ENCODE results near the gene RANBP3. TPM values are rescaled to one million over a fixed set of nuclear protein-coding genes. Genes with fewer than 3 reads are reported as not detected.

Gene RANBP3
- polyA plus RNA-seq, 1 of the 3 experiments (the other 2 are of a cell fraction) = 84.0 TPM

DNA sequence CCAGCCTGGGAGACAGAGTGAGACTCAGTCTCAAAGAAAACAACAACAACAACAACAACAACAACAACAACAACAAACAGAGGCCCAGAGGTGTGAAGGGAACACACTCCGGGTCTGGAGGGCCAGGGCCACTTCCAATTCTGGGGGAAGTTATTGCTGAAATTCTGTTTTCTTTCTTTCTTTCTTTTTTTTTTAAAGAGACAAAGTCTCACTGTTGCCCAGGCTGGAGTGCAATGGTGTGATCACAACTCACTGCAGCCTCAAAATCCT lies 67.4 kb downstream of the RANBP3 start:
- no peaks in the 10 kb centered on the region for H4K20me1 ChIP-seq (ENCODE audit: insufficient read depth)
- ChIA-PET POLR2A (no interaction called here), CTCF (no interaction called here)
- H3K4me1 ChIP-seq (ENCODE audit: control insufficient read depth in 1 of 2, insufficient read depth in 2 of 2, low read depth in 1 of 2, low read length in 1 of 2) = peaks cover 4 to 5% of the 10 kb centered on the region in 2 experiments; a peak in 2 of 4 replicates
- H3K36me3 ChIP-seq (replicated peaks in 1 of 2; ENCODE audit: control insufficient read depth in 1 of 2, insufficient read depth in 2 of 2, low read length in 1 of 2) = peaks cover 4 to 8% of the 10 kb centered on the region in 2 experiments
- no peaks in the 10 kb centered on the region for H3K9me2 ChIP-seq
- no peaks in the 10 kb centered on the region for H3F3A ChIP-seq (replicated peaks; ENCODE audit: insufficient read depth)
- H3K4me2 ChIP-seq = no peak overlapping the region
- DNase-seq = no peak
- H3K79me2 ChIP-seq (ENCODE audit: insufficient read depth) = peaks cover 9% of the 10 kb centered on the region; the same call in 1 of the 2 replicates
- no peaks in the 10 kb centered on the region for H3K9me3 ChIP-seq
- no peaks in the 10 kb centered on the region for H3K27me3 ChIP-seq (ENCODE audit: insufficient read depth)
- H3K27ac ChIP-seq (ENCODE audit: low read depth in 2 of 2, low read length in 1 of 2) = no peak overlapping the region
- WGBS (ENCODE audit: low lambda C conversion rate) = 95% methylated on average over 1 of the region's 1 CpG
- H2AFZ ChIP-seq (ENCODE audit: low read depth) = no peak overlapping the region
- no peak overlapping the region for H3K9ac ChIP-seq
- TF ChIP-seq MEF2A (IDR thresholded peaks at IDR 0.05; ENCODE audit: borderline replicate concordance, low read depth) = no peak
- no peak for TF ChIP-seq RFX5 (IDR thresholded peaks at IDR 0.05; ENCODE audit: low read length)
- no peak for TF ChIP-seq REST (IDR thresholded peaks at IDR 0.05; ENCODE audit: low read depth, low read length)
- no peak for TF ChIP-seq FOSL2 (IDR thresholded peaks at IDR 0.05; ENCODE audit: borderline replicate concordance, low read depth)
- no peak for TF ChIP-seq MXI1 (IDR thresholded peaks at IDR 0.05; ENCODE audit: low read depth, low read length)
- TF ChIP-seq EZH2phosphoT487 (IDR thresholded peaks at IDR 0.05; ENCODE audit: borderline replicate concordance, low read depth) = no peak
- TF ChIP-seq JUND (IDR thresholded peaks at IDR 0.05) = no peak
- H3K4me3 ChIP-seq (ENCODE audit: low read depth in 2 of 2, low read length in 1 of 2) = no peak overlapping the region

- no peak for TF ChIP-seq CHD2 (IDR thresholded peaks at IDR 0.05; ENCODE audit: low read length, partially characterized antibody)
- no peak for TF ChIP-seq GATA2 (CRISPR knock-in tag; IDR thresholded peaks at IDR 0.05)
- no peak for TF ChIP-seq TEAD4 (IDR thresholded peaks at IDR 0.05; ENCODE audit: borderline replicate concordance, insufficient read depth)
- TF ChIP-seq YY1 (IDR thresholded peaks at IDR 0.05; ENCODE audit: low read depth) = no peak
- TF ChIP-seq SMC3 (IDR thresholded peaks at IDR 0.05; ENCODE audit: low read depth, low read length) = no peak
- TF ChIP-seq TCF12 (IDR thresholded peaks at IDR 0.05) = no peak
- TF ChIP-seq REST (IDR thresholded peaks at IDR 0.05; ENCODE audit: low read depth, low read length) = no peak
- no peak for TF ChIP-seq USF1 (IDR thresholded peaks at IDR 0.05; ENCODE audit: borderline replicate concordance, low read depth)
- TF ChIP-seq, protein P1, sequence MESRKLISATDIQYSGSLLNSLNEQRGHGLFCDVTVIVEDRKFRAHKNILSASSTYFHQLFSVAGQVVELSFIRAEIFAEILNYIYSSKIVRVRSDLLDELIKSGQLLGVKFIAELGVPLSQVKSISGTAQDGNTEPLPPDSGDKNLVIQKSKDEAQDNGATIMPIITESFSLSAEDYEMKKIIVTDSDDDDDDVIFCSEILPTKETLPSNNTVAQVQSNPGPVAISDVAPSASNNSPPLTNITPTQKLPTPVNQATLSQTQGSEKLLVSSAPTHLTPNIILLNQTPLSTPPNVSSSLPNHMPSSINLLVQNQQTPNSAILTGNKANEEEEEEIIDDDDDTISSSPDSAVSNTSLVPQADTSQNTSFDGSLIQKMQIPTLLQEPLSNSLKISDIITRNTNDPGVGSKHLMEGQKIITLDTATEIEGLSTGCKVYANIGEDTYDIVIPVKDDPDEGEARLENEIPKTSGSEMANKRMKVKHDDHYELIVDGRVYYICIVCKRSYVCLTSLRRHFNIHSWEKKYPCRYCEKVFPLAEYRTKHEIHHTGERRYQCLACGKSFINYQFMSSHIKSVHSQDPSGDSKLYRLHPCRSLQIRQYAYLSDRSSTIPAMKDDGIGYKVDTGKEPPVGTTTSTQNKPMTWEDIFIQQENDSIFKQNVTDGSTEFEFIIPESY (IDR thresholded peaks at IDR 0.05; ENCODE audit: borderline replicate concordance, low read depth) = no peak
- no peak for DNase-seq
- H2AFZ ChIP-seq (ENCODE audit: low read depth) = no peak overlapping the region
- H3K9ac ChIP-seq = no peak overlapping the region
- peaks cover 2 to 4% of the 10 kb centered on the region in 2 experiments for H3K36me3 ChIP-seq (replicated peaks in 1 of 2; ENCODE audit: control insufficient read depth in 1 of 2, insufficient read depth in 2 of 2, low read length in 1 of 2)
- no peak overlapping the region for H3K4me3 ChIP-seq (ENCODE audit: low read depth in 2 of 2, low read length in 1 of 2)
- no peaks in the 10 kb centered on the region for H4K20me1 ChIP-seq (ENCODE audit: insufficient read depth)
- H3K27ac ChIP-seq (ENCODE audit: low read depth in 2 of 2, low read length in 1 of 2) = no peak overlapping the region; a peak in 1 of 4 replicates
- no peaks in the 10 kb centered on the region for H3K9me2 ChIP-seq
- H3K4me2 ChIP-seq = no peak overlapping the region
- no peaks in the 10 kb centered on the region for H3K27me3 ChIP-seq (ENCODE audit: insufficient read depth)
- ChIA-PET CTCF (interaction anchor here (1.5 kb wide), 1 partner anchor 59 kb away, joined by 6 read pairs; no protein-coding TSS in a partner anchor), POLR2A (no interaction called here)
- H3F3A ChIP-seq (replicated peaks; ENCODE audit: insufficient read depth) = no peaks in the 10 kb centered on the region
- 58% methylated on average over 2 of the region's 14 CpGs for WGBS (ENCODE audit: low lambda C conversion rate)
- H3K4me1 ChIP-seq (ENCODE audit: control insufficient read depth in 1 of 2, insufficient read depth in 2 of 2, low read depth in 1 of 2, low read length in 1 of 2) = peaks cover 0 to under 1% of the 10 kb centered on the region in 2 experiments; a peak in 1 of 4 replicates
- H3K79me2 ChIP-seq (ENCODE audit: insufficient read depth) = peaks cover 14% of the 10 kb centered on the region; the same call in 1 of the 2 replicates
- no peaks in the 10 kb centered on the region for H3K9me3 ChIP-seq
Observed at GRCh38 chr19:5908773-5909442, 69.0 kb downstream of the RANBP3 start.
